Activated CD4-positive, alpha-beta T cell treated with anti-CD3 and anti-CD28 coated beads, Interleukin-2, amount 50 U/mL, for 1 hour (primary cell): ENCODE results near the gene OR1E2.

ENCODE experiments used
- DNase-seq: peaks from one replicate; pipeline ENCODE4 v3.0.0-alpha.2; 2020

OR1E2 gene

DNA sequence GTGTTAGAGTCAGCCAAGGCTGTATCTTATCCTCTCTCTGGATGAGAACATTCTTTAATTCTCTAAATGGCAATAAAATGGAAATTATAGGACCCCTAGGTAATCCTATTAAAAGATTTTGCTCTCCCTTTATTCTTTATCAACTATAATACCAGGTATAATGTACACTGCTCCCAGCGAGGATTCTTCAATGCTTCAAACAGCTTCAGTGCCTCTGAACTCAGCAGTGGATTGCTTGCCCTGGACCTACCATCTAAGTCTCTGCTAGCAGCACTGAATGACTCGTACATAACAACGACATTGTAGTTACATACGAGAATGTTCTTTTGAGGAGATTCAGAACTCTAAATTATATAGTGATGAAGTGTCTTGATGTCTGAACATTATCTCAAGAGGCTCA lies 43.9 kb downstream of the OR1E2 start:
- DNase-seq = no peak

DNA sequence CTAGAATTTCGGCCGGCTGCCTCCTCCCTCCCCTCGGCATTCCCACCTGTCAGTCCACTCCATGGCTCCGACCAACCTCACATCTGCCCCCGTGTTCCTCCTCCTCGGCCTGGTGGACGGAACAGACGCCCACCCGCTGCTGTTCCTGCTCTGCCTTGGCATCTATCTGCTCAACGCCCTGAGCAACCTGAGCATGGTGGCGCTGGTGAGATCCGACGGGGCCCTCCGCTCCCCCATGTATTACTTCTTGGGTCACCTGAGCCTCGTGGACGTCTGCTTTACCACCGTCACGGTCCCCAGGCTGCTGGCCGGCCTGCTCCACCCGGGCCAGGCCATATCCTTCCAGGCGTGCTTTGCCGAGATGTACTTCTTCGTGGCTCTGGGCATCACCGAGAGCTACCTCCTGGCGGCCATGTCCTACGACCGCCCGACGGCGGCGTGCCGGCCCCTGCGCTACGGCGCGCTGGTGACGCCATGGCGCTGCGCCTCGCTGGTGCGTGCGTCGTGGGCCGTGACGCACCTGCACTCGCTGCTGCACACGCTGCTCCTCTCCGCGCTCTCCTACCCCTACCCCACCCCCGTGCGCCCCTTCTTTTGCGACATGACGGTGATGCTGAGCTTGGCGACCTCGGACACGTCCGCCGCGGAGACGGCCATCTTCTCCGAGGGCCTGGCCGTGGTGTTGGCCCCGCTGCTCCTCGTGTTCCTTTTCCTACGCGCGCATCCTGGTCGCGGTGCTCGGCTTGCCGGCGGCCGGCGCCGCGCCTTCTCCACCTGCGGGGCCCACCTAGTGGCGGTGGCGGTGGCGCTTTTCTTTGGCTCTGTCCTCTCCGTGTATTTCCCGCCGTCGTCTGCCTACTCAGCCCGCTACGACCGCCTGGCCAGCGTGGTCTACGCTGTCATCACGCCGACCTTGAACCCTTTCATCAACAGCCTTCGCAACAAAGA lies 47.5 kb downstream of the OR1E2 start, which contains the start of gene OR3A2:
TSS of gene OR3A2 (minus strand) at position 440 of the 948 bp plus-strand sequence.
- DNase-seq = peak; percentile 26
